CD4-positive, alpha-beta T cell (primary cell): Measurements from ENCODE around the gene METTL24. TPM values are rescaled to one million over a fixed set of nuclear protein-coding genes. Genes with fewer than 3 reads are reported as not detected.

Source experiments
- ATAC-seq: fragments of 200-7000 bp; cut with Tn5 transposase; one replicate; pipeline ENCODE4 v1.10.0; 2022; ENCODE audit warnings: mild to moderate bottlenecking; ENCODE audit not compliant: poor library complexity
- CTCF ChIA-PET: fragments of 350-600 bp; sonication (Branson Sonifier 250); formaldehyde crosslinking; loops from one replicate; lab custom pipeline; 2021; ENCODE audit warnings: antibody characterized with exemption, inconsistent platforms; lab: Charles Lee
- POLR2A ChIA-PET: fragments of 350-600 bp; sonication (Branson Sonifier 250); formaldehyde crosslinking; loops from one replicate; lab custom pipeline; 2021; ENCODE audit warnings: antibody characterized with exemption, inconsistent platforms; lab: Charles Lee
- DNase-seq, 14 experiments: peaks; one replicate each; pipeline ENCODE4 v3.0.0-alpha.2; 2013 to 2020; ENCODE audit warnings: mixed read lengths in 2 of 14
- H3K27ac ChIP-seq, 2 donors: one replicate each; pipeline versions ENCODE4 v1.5.1 to v1.7.0; 2013; ENCODE audit warnings: low read length in 2 of 2, low read depth in 1 of 2, mild to moderate bottlenecking in 1 of 2
- H3K27me3 ChIP-seq, 2 experiments: 1 replicate in 1 of 2; 2 replicates in 1 of 2; pipeline versions ENCODE4 v1.6.1 to v1.7.0; 2013; ENCODE audit warnings: low read length in 2 of 2, control low read depth in 1 of 2, mild to moderate bottlenecking in 1 of 2, moderate library complexity in 1 of 2; ENCODE audit not compliant: insufficient read depth in 2 of 2, control insufficient read depth in 1 of 2
- H3K36me3 ChIP-seq: one replicate; pipeline ENCODE4 v1.6.1; 2013; ENCODE audit warnings: low read length, control low read depth; ENCODE audit not compliant: insufficient read depth
- H3K4me1 ChIP-seq: one replicate; pipeline ENCODE4 v1.6.1; 2013; ENCODE audit warnings: low read length, control low read depth; ENCODE audit not compliant: insufficient read depth
- H3K4me3 ChIP-seq: one replicate; pipeline ENCODE4 v1.5.1; 2013; ENCODE audit warnings: mild to moderate bottlenecking, low read length, moderate library complexity
- H3K9me3 ChIP-seq, 2 experiments: 1 replicate in 1 of 2; 2 replicates in 1 of 2; pipeline versions ENCODE4 v1.6.1 to v1.7.0; 2013; ENCODE audit warnings: low read length in 2 of 2, mild to moderate bottlenecking in 2 of 2, control low read depth in 1 of 2, moderate library complexity in 1 of 2; ENCODE audit not compliant: control insufficient read depth in 1 of 2, insufficient read depth in 1 of 2
- H3K27ac Mint-ChIP-seq: one replicate; pipeline ENCODE4 v1.8.0; 2020; ENCODE audit warnings: mixed read lengths
- H3K27me3 Mint-ChIP-seq: one replicate; pipeline ENCODE4 v1.8.0; 2021; ENCODE audit warnings: mixed read lengths
- H3K36me3 Mint-ChIP-seq: one replicate; pipeline ENCODE4 v1.8.0; 2021; ENCODE audit warnings: low read depth, mixed read lengths
- H3K4me1 Mint-ChIP-seq: one replicate; pipeline ENCODE4 v1.8.0; 2021; ENCODE audit warnings: low read depth, mixed read lengths
- H3K4me3 Mint-ChIP-seq: one replicate; pipeline ENCODE4 v1.8.0; 2020; ENCODE audit warnings: mild to moderate bottlenecking, mixed read lengths
- H3K9me3 Mint-ChIP-seq: one replicate; pipeline ENCODE4 v1.8.0; 2020; ENCODE audit warnings: mixed read lengths
- intact Hi-C, 2 experiments: fragments of 100-400 bp; cut with DNase I in 1 of 2; cut with micrococcal nuclease in 1 of 2; formaldehyde crosslinking; loops; one replicate each; pipeline versions ENCODE4 v1.15.1 to v1.9.0; 2023 to 2025; cut with DNase I, micrococcal nuclease
- total RNA-seq, 174 experiments: library from RNA in 2 of 174; stranded (reverse) in 2 of 174; gene quantifications; one replicate each; pipeline ENCODE4 v1.2.3 and lab custom pipeline; 2021 to 2026
- TF ChIP-seq, protein P1 (sequence below): fragments of 200-600 bp; IDR thresholded peaks from one replicate; pipeline ENCODE4 v1.8.0; 2022; ENCODE audit warnings: antibody characterized with exemption, mild to moderate bottlenecking

The METTL24 gene
- total RNA-seq, 2 experiments from 2014 or later = not detected

DNA sequence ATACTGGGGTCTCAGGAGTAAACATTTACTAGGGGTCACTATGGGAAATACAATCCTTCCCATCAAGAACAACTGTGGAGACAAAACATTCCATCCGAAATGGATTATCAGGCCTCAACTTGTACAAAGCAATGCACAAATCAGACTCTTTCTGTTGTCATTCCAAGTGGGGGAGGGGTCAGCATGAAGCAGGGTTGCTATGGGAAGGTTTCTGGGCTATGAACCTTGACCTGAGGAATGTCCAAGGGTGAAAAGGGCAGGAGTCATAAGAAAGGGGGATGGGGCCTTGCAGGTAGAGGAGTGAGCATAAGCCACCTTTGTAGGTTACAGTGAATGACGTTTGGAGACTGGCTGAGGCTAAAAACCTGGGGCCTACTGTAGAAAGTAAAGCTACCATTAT is 3.1 kb downstream of the METTL24 start:
- H3K9me3 ChIP-seq = no peaks in the 10 kb centered on the region
- no peak overlapping the region for H3K27ac Mint-ChIP-seq
- CTCF ChIA-PET = interaction anchor here (1.2 to 1.4 kb wide), 2 partner anchors 9 to 14 kb away, joined by 3 to 4 read pairs; no protein-coding TSS in a partner anchor
- peaks cover 27 to 28% of the 10 kb centered on the region in 2 experiments for H3K27me3 ChIP-seq
- H3K4me3 Mint-ChIP-seq = no peak overlapping the region
- DNase-seq (no peak), ATAC-seq (no peak)
- TF ChIP-seq, protein P1, sequence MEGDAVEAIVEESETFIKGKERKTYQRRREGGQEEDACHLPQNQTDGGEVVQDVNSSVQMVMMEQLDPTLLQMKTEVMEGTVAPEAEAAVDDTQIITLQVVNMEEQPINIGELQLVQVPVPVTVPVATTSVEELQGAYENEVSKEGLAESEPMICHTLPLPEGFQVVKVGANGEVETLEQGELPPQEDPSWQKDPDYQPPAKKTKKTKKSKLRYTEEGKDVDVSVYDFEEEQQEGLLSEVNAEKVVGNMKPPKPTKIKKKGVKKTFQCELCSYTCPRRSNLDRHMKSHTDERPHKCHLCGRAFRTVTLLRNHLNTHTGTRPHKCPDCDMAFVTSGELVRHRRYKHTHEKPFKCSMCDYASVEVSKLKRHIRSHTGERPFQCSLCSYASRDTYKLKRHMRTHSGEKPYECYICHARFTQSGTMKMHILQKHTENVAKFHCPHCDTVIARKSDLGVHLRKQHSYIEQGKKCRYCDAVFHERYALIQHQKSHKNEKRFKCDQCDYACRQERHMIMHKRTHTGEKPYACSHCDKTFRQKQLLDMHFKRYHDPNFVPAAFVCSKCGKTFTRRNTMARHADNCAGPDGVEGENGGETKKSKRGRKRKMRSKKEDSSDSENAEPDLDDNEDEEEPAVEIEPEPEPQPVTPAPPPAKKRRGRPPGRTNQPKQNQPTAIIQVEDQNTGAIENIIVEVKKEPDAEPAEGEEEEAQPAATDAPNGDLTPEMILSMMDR = no peak
- POLR2A ChIA-PET = interaction anchor here (0.5 kb wide), 1 partner anchor 139 kb away, joined by 3 read pairs; no protein-coding TSS in a partner anchor
- H3K27me3 Mint-ChIP-seq = peaks cover 47% of the 10 kb centered on the region
- H3K4me3 ChIP-seq = no peak overlapping the region
- peaks cover 15% of the 10 kb centered on the region for H3K4me1 Mint-ChIP-seq
- no peaks in the 10 kb centered on the region for H3K36me3 Mint-ChIP-seq
- H3K4me1 ChIP-seq = peaks cover 11% of the 10 kb centered on the region
- H3K9me3 Mint-ChIP-seq = no peaks in the 10 kb centered on the region
- no peak overlapping the region for H3K27ac ChIP-seq
- H3K36me3 ChIP-seq = no peaks in the 10 kb centered on the region
- intact Hi-C loops = no loop called here

GRCh38 chr6:110354153-110354552 is 4.0 kb downstream of the METTL24 start:
- peaks cover 41% of the 10 kb centered on the region for H3K27me3 Mint-ChIP-seq
- H3K27ac ChIP-seq = no peak overlapping the region
- no peak for DNase-seq
- intact Hi-C loops = no loop called here
- H3K9me3 Mint-ChIP-seq = no peaks in the 10 kb centered on the region
- H3K4me3 ChIP-seq = no peak overlapping the region
- H3K4me1 Mint-ChIP-seq = peaks cover 15% of the 10 kb centered on the region
- no peaks in the 10 kb centered on the region for H3K36me3 Mint-ChIP-seq
- ChIA-PET CTCF (interaction anchor here (1.2 to 1.4 kb wide), 2 partner anchors 8 to 15 kb away, joined by 3 to 4 read pairs; no protein-coding TSS in a partner anchor), POLR2A (no interaction called here)
- H3K27ac Mint-ChIP-seq = no peak overlapping the region
- H3K4me1 ChIP-seq = peaks cover 11% of the 10 kb centered on the region
- H3K27me3 ChIP-seq = peaks cover 24 to 25% of the 10 kb centered on the region in 2 experiments
- H3K9me3 ChIP-seq = no peaks in the 10 kb centered on the region
- TF ChIP-seq, protein P1 = no peak
- ATAC-seq = no peak
- H3K4me3 Mint-ChIP-seq = no peak overlapping the region
- H3K36me3 ChIP-seq = no peaks in the 10 kb centered on the region

DNA sequence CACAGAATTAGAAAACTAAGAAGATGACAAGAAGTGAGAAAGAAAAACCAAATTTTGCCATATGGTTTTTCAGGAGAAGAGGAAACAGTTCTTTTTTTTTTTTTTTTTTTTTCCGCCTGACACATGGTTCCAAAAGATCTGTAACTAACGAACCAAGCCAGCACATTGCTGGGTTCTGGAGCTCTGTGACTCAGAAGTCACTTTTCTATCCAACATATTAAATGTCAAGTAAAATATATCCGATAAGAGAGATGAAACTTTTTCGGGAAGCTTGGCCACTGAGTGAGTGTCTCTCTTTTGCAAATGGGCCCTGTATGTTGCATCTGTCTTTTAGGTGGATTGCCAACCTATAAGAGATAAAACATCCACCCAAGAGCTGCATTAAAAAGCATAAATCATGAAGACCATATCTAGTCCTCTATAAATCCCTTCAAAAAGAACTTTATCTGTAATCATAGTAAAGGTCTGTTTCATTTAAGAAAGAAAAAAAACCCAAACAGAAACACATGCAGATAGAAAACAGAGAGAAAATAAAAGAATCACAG is 4.6 kb downstream of the METTL24 start:
- no peaks in the 10 kb centered on the region for H3K36me3 ChIP-seq
- Mint-ChIP-seq H3K4me1 (peaks cover 15% of the 10 kb centered on the region), H3K36me3 (no peaks in the 10 kb centered on the region), H3K27me3 (peaks cover 34% of the 10 kb centered on the region), H3K4me3 (no peak overlapping the region), H3K27ac (no peak overlapping the region), H3K9me3 (no peaks in the 10 kb centered on the region)
- intact Hi-C loops = no loop called here
- H3K9me3 ChIP-seq = no peaks in the 10 kb centered on the region
- POLR2A ChIA-PET = no interaction called here
- H3K4me1 ChIP-seq = peaks cover 11% of the 10 kb centered on the region
- TF ChIP-seq, protein P1 = no peak
- peaks cover 18 to 19% of the 10 kb centered on the region in 2 experiments for H3K27me3 ChIP-seq
- ATAC-seq = no peak
- no peak overlapping the region for H3K27ac ChIP-seq
- no peak overlapping the region for H3K4me3 ChIP-seq
- no peak for DNase-seq
- CTCF ChIA-PET = no interaction called here
